T follicular helper cell (primary cell): Measurements from ENCODE around the gene SIDT2.

ENCODE experiments used
- DNase-seq: peaks from one replicate; pipeline ENCODE4 v3.0.0-alpha.2; 2020; ENCODE audit warnings: low read depth

The SIDT2 gene

GRCh38 chr11:117189191-117189940, 10.8 kb downstream of the SIDT2 start:
- DNase-seq = no peak

- DNase-seq = no peak
These were observed 11.5 kb downstream of the SIDT2 start for GRCh38 chr11:117189941-117190544.

GRCh38 chr11:117191680-117192400, 13.3 kb downstream of the SIDT2 start:
- no peak for DNase-seq

- no peak for DNase-seq
These were observed 13.9 kb downstream of the SIDT2 start for GRCh38 chr11:117192401-117192875.

- no peak for DNase-seq
These were observed 14.8 kb downstream of the SIDT2 start for GRCh38 chr11:117193130-117194020.

DNA sequence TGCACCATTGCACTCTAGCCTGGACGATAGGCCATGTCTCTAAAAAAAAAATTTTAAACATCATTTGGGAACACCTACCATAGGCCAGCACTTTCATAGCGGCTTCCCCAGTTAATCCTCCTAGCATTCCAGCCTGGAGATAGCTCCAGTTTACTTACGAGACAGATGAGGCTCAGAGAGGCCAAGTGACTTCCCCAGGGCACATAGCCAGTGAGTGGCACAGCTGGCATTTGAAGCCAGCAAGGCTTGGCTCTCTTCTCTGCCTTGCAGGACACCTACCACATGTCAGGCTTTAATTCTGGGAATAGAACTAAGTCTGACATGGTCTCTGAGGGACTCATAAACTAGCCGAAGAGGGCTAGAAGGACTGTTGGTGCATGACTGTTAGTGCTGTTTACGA, 15.7 kb downstream of the SIDT2 start:
- DNase-seq = no peak

DNA sequence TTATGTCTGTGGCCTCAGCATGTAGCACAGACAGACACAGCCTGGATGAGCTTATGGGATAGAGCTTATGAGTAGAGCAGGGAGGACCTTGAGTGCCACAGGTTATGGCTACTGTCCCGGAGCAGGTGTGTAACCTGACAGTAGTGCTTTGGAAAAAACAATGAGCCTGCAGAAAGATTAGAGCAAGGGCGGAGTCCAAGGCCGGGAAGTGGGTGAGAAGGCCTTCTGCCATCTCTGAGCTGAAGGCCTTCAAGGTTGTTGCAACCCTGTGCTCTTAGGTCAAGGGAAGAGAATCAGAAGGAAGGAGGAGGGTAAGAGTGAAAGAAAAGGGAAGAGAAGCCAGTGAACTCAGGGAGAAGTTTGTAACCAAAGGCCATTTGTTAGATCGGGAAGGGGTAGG, 16.7 kb downstream of the SIDT2 start:
- no peak for DNase-seq

GRCh38 chr11:117195761-117196160, 17.2 kb downstream of the SIDT2 start:
- no peak for DNase-seq

- no peak for DNase-seq
These were observed 18.5 kb downstream of the SIDT2 start for GRCh38 chr11:117197006-117197405.

DNA sequence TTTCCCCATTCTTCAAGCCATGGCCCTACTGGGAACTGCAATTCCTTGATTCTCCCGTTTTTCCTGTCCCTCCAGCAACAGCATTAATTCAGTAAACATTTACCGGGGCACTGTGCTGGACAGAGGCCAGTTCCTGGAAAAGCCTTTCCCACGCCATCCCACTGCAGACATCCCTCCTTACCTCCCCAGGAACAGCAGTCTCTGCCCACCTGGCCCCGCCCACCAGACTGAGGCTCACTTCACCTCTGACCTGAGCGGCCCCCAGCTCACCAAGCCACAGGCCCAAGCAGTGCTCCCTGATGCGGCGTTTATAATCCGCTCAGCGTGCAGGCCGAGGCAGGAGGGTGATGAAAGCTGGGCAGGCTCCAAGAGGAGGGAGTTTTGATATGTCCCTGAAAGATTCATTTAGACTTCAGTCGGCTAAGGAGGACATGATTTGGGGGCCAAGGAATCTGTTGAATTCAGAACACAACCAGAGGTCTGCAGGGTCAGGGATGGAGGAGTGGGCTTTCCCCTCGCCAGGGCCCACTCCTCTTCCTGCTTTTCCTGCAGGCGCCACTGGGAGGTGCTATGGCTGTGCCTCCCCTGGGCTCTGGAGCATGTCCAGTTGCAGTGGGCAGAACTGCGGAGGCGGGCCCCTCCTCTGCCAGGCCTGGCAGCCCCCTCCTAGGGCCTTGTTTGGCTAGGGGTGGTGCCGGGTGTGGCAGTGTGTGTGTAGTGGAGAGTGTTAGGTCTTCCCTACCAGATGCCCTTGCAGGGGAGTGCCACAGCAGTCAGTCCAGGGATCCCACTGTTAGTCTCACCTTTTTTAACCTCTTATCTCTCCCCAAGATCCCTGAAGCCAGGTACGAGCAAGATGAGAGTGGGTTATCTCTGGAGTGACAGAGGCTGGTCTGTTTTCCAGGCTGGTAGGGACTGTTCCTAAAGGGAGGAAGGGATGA, 19.2 kb downstream of the SIDT2 start:
- DNase-seq = no peak

DNA sequence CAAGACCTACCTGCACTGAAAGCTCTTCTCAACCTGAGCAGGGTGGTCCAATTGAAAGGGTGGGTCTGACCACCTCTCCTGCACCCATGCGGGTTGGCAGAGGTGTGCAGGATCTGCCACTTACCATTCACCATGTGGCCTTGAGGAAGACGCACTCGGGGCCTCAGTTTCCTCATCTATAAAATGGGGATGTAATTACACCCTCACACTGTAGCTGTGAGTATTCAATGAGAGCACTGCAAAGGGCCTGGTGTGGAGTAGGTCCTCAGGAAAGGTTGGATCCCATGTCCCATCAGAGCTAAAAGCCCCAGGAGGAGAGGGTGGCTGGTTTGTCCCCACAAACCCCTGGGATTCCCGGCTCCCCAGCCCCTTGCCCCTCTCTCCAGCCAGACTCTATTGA, 20.1 kb downstream of the SIDT2 start:
- no peak for DNase-seq

GRCh38 chr11:117199053-117199915, 20.7 kb downstream of the SIDT2 start, which contains the start of gene TAGLN:
Gene TAGLN, plus strand, starts transcription at chr11:117199370. Its CDS starts 3,644 bp downstream, at chr11:117203014.
- DNase-seq = no peak

DNA sequence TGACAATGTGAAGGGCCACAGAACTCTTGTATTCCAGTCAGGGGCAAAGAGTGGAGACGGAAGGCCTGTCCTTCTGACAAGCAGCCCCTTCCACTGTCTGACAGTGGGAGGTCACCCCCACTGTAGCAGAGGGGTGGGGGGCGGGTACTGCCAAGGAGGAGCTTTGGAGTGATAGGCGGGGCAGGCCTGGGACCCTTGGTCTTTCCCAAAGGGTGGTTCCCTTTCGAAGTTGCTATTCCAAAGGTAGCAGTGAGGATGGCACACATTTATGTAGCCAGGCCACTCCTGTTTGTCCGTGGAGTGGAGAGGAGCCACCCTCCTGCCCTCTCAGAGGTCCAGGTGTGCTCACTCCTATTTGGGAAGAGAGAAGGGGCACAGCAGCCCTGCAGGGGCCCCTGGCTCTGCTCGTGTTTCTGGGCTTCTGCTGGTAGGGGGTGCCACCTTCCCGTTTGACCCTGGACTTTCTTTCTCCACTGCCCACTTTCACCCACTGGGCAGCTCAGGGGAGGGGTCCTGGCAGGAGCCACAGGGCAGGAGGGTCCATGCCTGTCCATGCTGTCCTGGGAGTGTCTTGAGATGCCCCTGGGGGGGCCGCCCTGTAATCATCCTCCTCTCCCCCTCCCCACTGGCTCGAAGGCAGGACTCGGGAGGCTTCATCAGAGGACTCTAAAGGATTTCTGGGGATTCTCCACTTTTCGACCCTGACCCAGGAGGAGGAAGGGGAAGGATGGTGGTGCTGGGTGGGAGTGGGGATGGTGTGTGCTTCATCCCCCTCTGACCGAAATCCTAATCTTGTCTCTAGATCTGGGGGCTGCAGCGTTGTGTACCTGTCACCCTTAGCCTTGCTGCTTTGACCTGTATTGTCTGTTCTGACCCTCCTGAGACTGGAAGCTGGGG, 21.6 kb downstream of the SIDT2 start:
- no peak for DNase-seq

GRCh38 chr11:117200813-117201657, 22.5 kb downstream of the SIDT2 start:
- DNase-seq = no peak

DNA sequence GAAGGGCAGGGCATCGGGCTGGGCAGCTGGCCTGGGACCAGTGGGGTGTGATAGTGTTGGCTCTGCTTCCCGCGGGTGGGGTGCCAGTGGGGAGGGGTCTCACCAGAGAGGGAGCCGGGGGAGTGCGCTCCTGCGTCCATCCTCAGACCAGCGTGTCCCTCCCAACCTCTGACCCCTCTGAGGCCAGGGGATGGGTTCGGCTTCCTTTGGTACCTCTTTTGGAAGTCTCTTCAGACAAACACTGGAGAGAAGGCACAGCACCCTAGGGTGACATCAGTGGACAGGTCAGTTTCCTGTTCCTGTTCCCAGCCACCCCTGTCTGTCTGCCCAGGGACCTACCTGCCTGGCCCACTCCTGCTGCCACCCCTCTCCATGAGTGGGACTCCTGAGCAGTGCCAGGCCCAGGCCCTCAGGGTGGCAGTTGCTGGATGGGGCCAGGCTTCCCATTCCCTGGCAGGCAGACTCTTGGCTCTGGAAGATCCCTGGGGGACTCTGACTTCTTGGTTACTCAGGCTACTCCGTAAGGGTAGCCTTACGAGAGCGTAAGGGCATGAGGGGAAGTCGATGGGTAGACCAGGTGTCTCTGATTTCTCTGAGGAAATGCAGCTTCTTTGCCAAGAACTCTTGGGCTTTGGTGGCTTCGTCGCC, 23.2 kb downstream of the SIDT2 start:
- no peak for DNase-seq

GRCh38 chr11:117202386-117203068, 24.0 kb downstream of the SIDT2 start:
- no peak for DNase-seq

GRCh38 chr11:117203069-117203407, 24.5 kb downstream of the SIDT2 start:
- no peak for DNase-seq
